ENCODE measurements around the gene CNTN5. TPM values are rescaled to one million over a fixed set of nuclear protein-coding genes. Genes with fewer than 3 reads are reported as not detected.

Gene CNTN5
- polyA plus RNA-seq, 1 of the 3 experiments (the other 2 are of a cell fraction), result not detected

- ChIA-PET POLR2A (no interaction called here), CTCF (no interaction called here)
- Histone ChIP-seq H3K9me3 (no peaks in the 10 kb centered on the region), H3K9ac (no peak overlapping the region), H3F3A (replicated peaks; ENCODE audit: insufficient read depth) (no peaks in the 10 kb centered on the region), H3K4me3 (ENCODE audit: low read depth in 2 of 2, low read length in 1 of 2) (no peak overlapping the region), H2AFZ (ENCODE audit: low read depth) (no peak overlapping the region), H3K9me2 (no peaks in the 10 kb centered on the region), H4K20me1 (ENCODE audit: insufficient read depth) (no peaks in the 10 kb centered on the region), H3K79me2 (ENCODE audit: insufficient read depth) (no peaks in the 10 kb centered on the region), H3K4me2 (no peak overlapping the region), H3K4me1 (ENCODE audit: control insufficient read depth in 1 of 2, insufficient read depth in 2 of 2, low read depth in 1 of 2, low read length in 1 of 2) (no peaks in the 10 kb centered on the region), H3K27ac (ENCODE audit: low read depth in 2 of 2, low read length in 1 of 2) (no peak overlapping the region), H3K36me3 (replicated peaks in 1 of 2; ENCODE audit: control insufficient read depth in 1 of 2, insufficient read depth in 2 of 2, low read length in 1 of 2) (no peaks in the 10 kb centered on the region), H3K27me3 (ENCODE audit: insufficient read depth) (no peaks in the 10 kb centered on the region)
- 0% methylated on average over 1 of the region's 1 CpG for WGBS (ENCODE audit: low lambda C conversion rate)
- no peak for DNase-seq
- TF ChIP-seq, protein P1, sequence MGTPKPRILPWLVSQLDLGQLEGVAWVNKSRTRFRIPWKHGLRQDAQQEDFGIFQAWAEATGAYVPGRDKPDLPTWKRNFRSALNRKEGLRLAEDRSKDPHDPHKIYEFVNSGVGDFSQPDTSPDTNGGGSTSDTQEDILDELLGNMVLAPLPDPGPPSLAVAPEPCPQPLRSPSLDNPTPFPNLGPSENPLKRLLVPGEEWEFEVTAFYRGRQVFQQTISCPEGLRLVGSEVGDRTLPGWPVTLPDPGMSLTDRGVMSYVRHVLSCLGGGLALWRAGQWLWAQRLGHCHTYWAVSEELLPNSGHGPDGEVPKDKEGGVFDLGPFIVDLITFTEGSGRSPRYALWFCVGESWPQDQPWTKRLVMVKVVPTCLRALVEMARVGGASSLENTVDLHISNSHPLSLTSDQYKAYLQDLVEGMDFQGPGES (IDR thresholded peaks at IDR 0.05; ENCODE audit: low read depth, low read length), result no peak
- no peak for TF ChIP-seq FOXJ3 (CRISPR knock-in tag; IDR thresholded peaks at IDR 0.05)
- TF ChIP-seq, protein P2, sequence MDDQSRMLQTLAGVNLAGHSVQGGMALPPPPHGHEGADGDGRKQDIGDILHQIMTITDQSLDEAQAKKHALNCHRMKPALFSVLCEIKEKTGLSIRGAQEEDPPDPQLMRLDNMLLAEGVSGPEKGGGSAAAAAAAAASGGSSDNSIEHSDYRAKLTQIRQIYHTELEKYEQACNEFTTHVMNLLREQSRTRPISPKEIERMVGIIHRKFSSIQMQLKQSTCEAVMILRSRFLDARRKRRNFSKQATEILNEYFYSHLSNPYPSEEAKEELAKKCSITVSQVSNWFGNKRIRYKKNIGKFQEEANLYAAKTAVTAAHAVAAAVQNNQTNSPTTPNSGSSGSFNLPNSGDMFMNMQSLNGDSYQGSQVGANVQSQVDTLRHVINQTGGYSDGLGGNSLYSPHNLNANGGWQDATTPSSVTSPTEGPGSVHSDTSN (IDR thresholded peaks at IDR 0.05), result no peak
- no peak for TF ChIP-seq GATA2 (CRISPR knock-in tag; IDR thresholded peaks at IDR 0.05)
- TF ChIP-seq TEAD4 (IDR thresholded peaks at IDR 0.05; ENCODE audit: borderline replicate concordance, insufficient read depth), result no peak
Measured at GRCh38 chr11:99968336-99968735, 947.6 kb downstream of the CNTN5 start.

DNA sequence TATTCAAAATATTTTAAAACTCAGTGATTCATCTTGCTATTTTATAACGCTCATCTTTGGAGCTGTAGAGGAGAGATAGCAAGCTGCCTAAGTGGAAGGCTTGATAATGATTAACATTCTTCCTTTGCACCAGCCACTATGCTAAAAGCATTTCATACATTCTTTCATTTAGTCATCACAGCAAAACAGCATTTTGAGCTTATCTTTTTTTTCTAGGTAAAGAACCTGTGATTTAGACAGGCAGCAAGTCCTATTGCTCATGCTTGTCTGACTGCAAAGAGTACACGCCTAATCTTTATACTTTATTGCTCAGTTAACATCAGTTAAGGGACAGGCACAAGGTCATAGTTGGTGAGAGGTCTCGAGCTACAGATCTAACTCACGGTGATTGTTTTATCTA lies 953.2 kb downstream of the CNTN5 start:
- 0% methylated on average over 4 of the region's 4 CpGs for WGBS (ENCODE audit: low lambda C conversion rate)
- H3K4me2 ChIP-seq, result no peak overlapping the region
- H3F3A ChIP-seq (replicated peaks; ENCODE audit: insufficient read depth), result no peaks in the 10 kb centered on the region
- no peaks in the 10 kb centered on the region for H3K4me1 ChIP-seq (ENCODE audit: control insufficient read depth in 1 of 2, insufficient read depth in 2 of 2, low read depth in 1 of 2, low read length in 1 of 2)
- CTCF ChIA-PET, result no interaction called here
- no peak overlapping the region for H3K27ac ChIP-seq (ENCODE audit: low read depth in 2 of 2, low read length in 1 of 2)
- H3K4me3 ChIP-seq (ENCODE audit: low read depth in 2 of 2, low read length in 1 of 2), result no peak overlapping the region
- POLR2A ChIA-PET, result no interaction called here
- H3K9ac ChIP-seq, result no peak overlapping the region
- H3K27me3 ChIP-seq (ENCODE audit: insufficient read depth), result no peaks in the 10 kb centered on the region
- no peaks in the 10 kb centered on the region for H3K36me3 ChIP-seq (replicated peaks in 1 of 2; ENCODE audit: control insufficient read depth in 1 of 2, insufficient read depth in 2 of 2, low read length in 1 of 2)
- H3K9me3 ChIP-seq, result no peaks in the 10 kb centered on the region
- H3K79me2 ChIP-seq (ENCODE audit: insufficient read depth), result no peaks in the 10 kb centered on the region
- H2AFZ ChIP-seq (ENCODE audit: low read depth), result no peak overlapping the region
- no peak for DNase-seq
- H3K9me2 ChIP-seq, result no peaks in the 10 kb centered on the region
- H4K20me1 ChIP-seq (ENCODE audit: insufficient read depth), result no peaks in the 10 kb centered on the region
- no peak for TF ChIP-seq POLR2AphosphoS5 (IDR thresholded peaks at IDR 0.05; ENCODE audit: low read depth, low read length)
- TF ChIP-seq, protein P3, sequence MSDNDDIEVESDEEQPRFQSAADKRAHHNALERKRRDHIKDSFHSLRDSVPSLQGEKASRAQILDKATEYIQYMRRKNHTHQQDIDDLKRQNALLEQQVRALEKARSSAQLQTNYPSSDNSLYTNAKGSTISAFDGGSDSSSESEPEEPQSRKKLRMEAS (IDR thresholded peaks at IDR 0.05; ENCODE audit: low read depth), result no peak
- TF ChIP-seq MEF2A (IDR thresholded peaks at IDR 0.05; ENCODE audit: borderline replicate concordance, low read depth), result no peak

DNA sequence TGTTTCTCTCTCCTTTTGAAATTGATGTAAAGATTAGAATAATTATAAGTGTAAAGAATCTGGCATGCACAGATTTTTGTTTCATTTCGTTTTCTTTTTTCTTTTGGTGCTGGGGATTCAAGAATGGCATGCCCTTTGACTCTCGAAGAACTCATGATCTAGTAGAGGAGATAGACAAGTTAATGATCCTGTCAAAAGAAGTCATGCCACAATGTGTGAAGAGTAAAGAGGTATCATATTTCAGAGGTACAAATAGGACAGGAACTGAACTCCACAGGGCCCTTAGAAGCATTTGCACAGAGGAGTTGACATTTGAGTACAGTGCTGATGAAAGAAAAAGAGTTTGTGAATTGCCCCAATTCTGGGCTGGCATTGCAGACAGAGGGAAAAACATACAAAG lies 958.3 kb downstream of the CNTN5 start:
- ChIA-PET CTCF (no interaction called here), POLR2A (no interaction called here)
- no peak overlapping the region for H3K27ac ChIP-seq (ENCODE audit: low read depth in 2 of 2, low read length in 1 of 2)
- H3K4me2 ChIP-seq, result no peak overlapping the region
- H3K27me3 ChIP-seq (ENCODE audit: insufficient read depth), result no peaks in the 10 kb centered on the region
- no peaks in the 10 kb centered on the region for H3F3A ChIP-seq (replicated peaks; ENCODE audit: insufficient read depth)
- no peak overlapping the region for H3K9ac ChIP-seq
- no peak overlapping the region for H3K4me3 ChIP-seq (ENCODE audit: low read depth in 2 of 2, low read length in 1 of 2)
- TF ChIP-seq GABPA (IDR thresholded peaks at IDR 0.05; ENCODE audit: low read depth) (no peak), RXRA (IDR thresholded peaks at IDR 0.05; ENCODE audit: borderline replicate concordance, low read depth) (no peak), FOSL2 (IDR thresholded peaks at IDR 0.05; ENCODE audit: borderline replicate concordance, low read depth) (no peak), NFIC (IDR thresholded peaks at IDR 0.05; ENCODE audit: borderline replicate concordance) (no peak), TEAD4 (IDR thresholded peaks at IDR 0.05; ENCODE audit: borderline replicate concordance, insufficient read depth) (no peak), MXI1 (IDR thresholded peaks at IDR 0.05; ENCODE audit: low read depth, low read length) (no peak), TAF1 (IDR thresholded peaks at IDR 0.05; ENCODE audit: borderline replicate concordance, low read depth, low read length) (no peak)
- TF ChIP-seq, protein P4, sequence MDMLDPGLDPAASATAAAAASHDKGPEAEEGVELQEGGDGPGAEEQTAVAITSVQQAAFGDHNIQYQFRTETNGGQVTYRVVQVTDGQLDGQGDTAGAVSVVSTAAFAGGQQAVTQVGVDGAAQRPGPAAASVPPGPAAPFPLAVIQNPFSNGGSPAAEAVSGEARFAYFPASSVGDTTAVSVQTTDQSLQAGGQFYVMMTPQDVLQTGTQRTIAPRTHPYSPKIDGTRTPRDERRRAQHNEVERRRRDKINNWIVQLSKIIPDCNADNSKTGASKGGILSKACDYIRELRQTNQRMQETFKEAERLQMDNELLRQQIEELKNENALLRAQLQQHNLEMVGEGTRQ (IDR thresholded peaks at IDR 0.05; ENCODE audit: borderline replicate concordance, low read depth, low read length), result no peak
- no peaks in the 10 kb centered on the region for H3K79me2 ChIP-seq (ENCODE audit: insufficient read depth)
- H3K9me3 ChIP-seq, result no peaks in the 10 kb centered on the region
- H3K4me1 ChIP-seq (ENCODE audit: control insufficient read depth in 1 of 2, insufficient read depth in 2 of 2, low read depth in 1 of 2, low read length in 1 of 2), result no peaks in the 10 kb centered on the region
- 2% methylated on average over 2 of the region's 2 CpGs for WGBS (ENCODE audit: low lambda C conversion rate)
- no peak overlapping the region for H2AFZ ChIP-seq (ENCODE audit: low read depth)
- H4K20me1 ChIP-seq (ENCODE audit: insufficient read depth), result no peaks in the 10 kb centered on the region
- no peaks in the 10 kb centered on the region for H3K36me3 ChIP-seq (replicated peaks in 1 of 2; ENCODE audit: control insufficient read depth in 1 of 2, insufficient read depth in 2 of 2, low read length in 1 of 2)
- H3K9me2 ChIP-seq, result no peaks in the 10 kb centered on the region
- no peak for DNase-seq

All from SK-N-SH (cell line).